Measurements from ENCODE around the gene MEGF6. TPM values are rescaled to one million over a fixed set of nuclear protein-coding genes. Genes with fewer than 3 reads are reported as not detected.

Gene MEGF6
- total and polyA plus RNA-seq, 2 of the 8 experiments (the other 6 are each of a cell fraction or from before 2014, with no cell fraction given): 4.1 to 14.8 TPM

GRCh38 chr1:3510136-3510955, 101.0 kb downstream of the MEGF6 start:
- Histone ChIP-seq H3K9me3 (ENCODE audit: insufficient read depth in 2 of 2, low read depth in 1 of 2, low read length in 1 of 2) (no peaks in the 10 kb centered on the region), H4K8ac (ENCODE audit: extremely low read depth, insufficient read depth, low read length) (no peak overlapping the region), H3K4me2 (ENCODE audit: insufficient read depth in 1 of 2, low read depth in 2 of 2, low read length in 2 of 2) (no peak overlapping the region), H4K20me1 (replicated peaks in 1 of 2; ENCODE audit: control insufficient read depth in 1 of 2, insufficient read depth in 2 of 2, low read length in 2 of 2) (peaks cover 0 to 10% of the 10 kb centered on the region in 2 experiments), H2BK12ac (ENCODE audit: low read depth, low read length) (0 out of 2 replicates have a peak overlapping the region, but pooled peaks have one; percentile 17), H2BK5ac (ENCODE audit: low read depth, low read length) (no peak overlapping the region), H2BK20ac (ENCODE audit: low read length) (no peak overlapping the region), H3K9ac (replicated peaks in 1 of 4; ENCODE audit: extremely low read depth in 1 of 4, low read depth in 3 of 4, low read length in 3 of 4) (no peak overlapping the region), H3K56ac (replicated peaks; ENCODE audit: insufficient read length, low read depth, low read length) (no peak overlapping the region), H2BK15ac (ENCODE audit: low read length) (no peak overlapping the region), H3K79me2 (ENCODE audit: control insufficient read depth in 1 of 2, insufficient read depth in 2 of 2, low read length in 2 of 2) (no peaks in the 10 kb centered on the region), H2AK5ac (ENCODE audit: low read depth, low read length) (no peak overlapping the region), H3K36me3 (ENCODE audit: control insufficient read depth in 2 of 4, insufficient read depth in 4 of 4, low read length in 3 of 4) (no peaks in the 10 kb centered on the region), H4K5ac (ENCODE audit: insufficient read length, low read depth, low read length) (no peak overlapping the region), H4K91ac (replicated peaks; ENCODE audit: insufficient read length, low read length) (no peak overlapping the region), H3K18ac (ENCODE audit: extremely low read depth, low read length) (no peak overlapping the region), H2BK120ac (replicated peaks; ENCODE audit: low read depth, low read length) (no peak overlapping the region), H3K4me3 (ENCODE audit: extremely low read depth in 1 of 4, insufficient read depth in 2 of 4, low read depth in 3 of 4, low read length in 4 of 4) (no peak overlapping the region), H3K4ac (replicated peaks; ENCODE audit: insufficient read length, low read depth, low read length) (no peak overlapping the region), H3K14ac (ENCODE audit: insufficient read length) (no peak overlapping the region), H3K4me1 (replicated peaks in 1 of 4; ENCODE audit: control insufficient read depth in 3 of 4, insufficient read depth in 4 of 4, low read length in 3 of 4) (no peaks in the 10 kb centered on the region), H3K79me1 (ENCODE audit: low read depth, low read length) (no peaks in the 10 kb centered on the region), H2AFZ (ENCODE audit: low read length) (no peak overlapping the region), H3K27ac (ENCODE audit: low read depth, low read length) (no peak overlapping the region), H3K23ac (ENCODE audit: insufficient read length) (no peak overlapping the region), H3K27me3 (replicated peaks in 1 of 4; ENCODE audit: control insufficient read depth in 3 of 4, extremely low read depth in 1 of 4, insufficient read depth in 3 of 4, low read length in 3 of 4) (no peaks in the 10 kb centered on the region), H3K23me2 (ENCODE audit: low read depth, low read length) (no peaks in the 10 kb centered on the region)
- ChIA-PET CTCF (ENCODE audit: partially characterized antibody) (interaction anchor here (1.0 to 1.2 kb wide), 2 partner anchors 8 to 25 kb away, joined by 3 read pairs; no protein-coding TSS in a partner anchor), POLR2A (ENCODE audit: partially characterized antibody) (no interaction called here)
- DNase-seq (ENCODE audit: low read depth in 1 of 2, low spot score in 2 of 2) (no peak), FAIRE-seq (no peak)
- no peak for TF ChIP-seq SUZ12 (IDR thresholded peaks at IDR 0.05; ENCODE audit: low read length)
- TF ChIP-seq EZH2 (IDR thresholded peaks at IDR 0.05; ENCODE audit: low read depth, low read length, severe bottlenecking): no peak
- no peak for TF ChIP-seq CBX5 (IDR thresholded peaks at IDR 0.05; ENCODE audit: low read depth, low read length)
- TF ChIP-seq CBX8 (IDR thresholded peaks at IDR 0.05; ENCODE audit: borderline replicate concordance, low read depth, low read length): no peak
- TF ChIP-seq JUN (IDR thresholded peaks at IDR 0.05; ENCODE audit: low read depth, low read length): no peak
- TF ChIP-seq CTCF (IDR thresholded peaks at IDR 0.05; ENCODE audit: control extremely low read depth in 1 of 3, insufficient read depth in 1 of 3, low read depth in 1 of 3, low read length in 3 of 3): no peak
- 90% methylated on average over 26 of the region's 32 CpGs; no CpG with 5 or more reads in 1 of the 2 experiments for WGBS, 2 experiments (ENCODE audit: extremely low coverage in 1 of 2, insufficient coverage in 1 of 2, insufficient read length in 1 of 2, insufficient replicate concordance in 2 of 2, low coverage in 1 of 2, low lambda C conversion rate in 2 of 2, missing lambda C conversion rate in 1 of 2)

All from H1 (cell line).